ENCODE measurements around the gene CNIH2.

DNA sequence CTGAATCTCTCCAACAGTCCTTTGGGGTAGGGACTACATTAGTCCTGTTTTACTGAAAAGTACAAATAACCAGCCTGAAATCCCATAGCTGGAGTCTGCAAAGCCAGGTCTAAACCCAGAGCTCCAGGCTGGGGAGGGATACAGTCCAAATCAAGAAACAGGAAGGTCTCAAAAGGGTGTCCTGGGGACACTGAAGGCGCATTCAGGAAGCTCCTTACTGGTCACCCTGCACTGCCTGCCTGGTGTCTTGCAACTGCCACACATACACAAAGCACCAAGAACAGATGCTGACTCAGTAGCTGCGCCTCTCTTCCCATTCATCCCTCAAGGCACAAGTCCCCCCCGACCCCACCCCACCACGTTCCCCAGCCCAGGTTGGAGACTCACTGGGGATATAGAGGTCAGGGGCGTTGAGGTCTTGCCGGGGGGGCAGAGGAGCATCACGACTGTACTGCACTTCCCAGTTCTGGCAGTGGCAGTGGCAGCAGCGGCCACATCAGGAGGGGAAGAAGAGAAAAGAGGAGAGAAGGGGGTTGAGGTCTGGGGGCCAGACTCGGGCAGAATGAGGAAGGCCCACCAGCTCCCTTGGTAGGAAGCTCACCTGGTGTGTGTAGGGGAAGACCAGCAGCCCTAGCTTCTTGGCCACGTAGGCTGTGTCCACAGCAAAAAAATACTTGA is 9.4 kb downstream of the CNIH2 start:
- TF ChIP-seq CTCF (IDR thresholded peaks at IDR 0.05) (no peak), EP300 (IDR thresholded peaks at IDR 0.05; ENCODE audit: low read depth) (no peak)
